ENCODE results near the gene SH3RF3.

Gene SH3RF3

GRCh38 chr2:109168716-109169115 lies 39.7 kb downstream of the SH3RF3 start:
- TF ChIP-seq SIN3A (IDR thresholded peaks at IDR 0.05; ENCODE audit: borderline replicate concordance, insufficient read depth, low read length), result no peak
- no peak for TF ChIP-seq FOXP2 (optimal IDR thresholded peaks at IDR 0.05; ENCODE audit: borderline replicate concordance, extremely low read depth, extremely low read length, insufficient read depth)
- TF ChIP-seq POLR2AphosphoS5 (IDR thresholded peaks at IDR 0.05; ENCODE audit: low read depth, low read length), result no peak
- TF ChIP-seq REST (IDR thresholded peaks at IDR 0.05; ENCODE audit: insufficient read depth in 1 of 2, low read depth in 2 of 2, low read length in 2 of 2), result no peak
- no peak for TF ChIP-seq TAF1 (IDR thresholded peaks at IDR 0.05; ENCODE audit: borderline replicate concordance, insufficient read depth, low read length)

- TF ChIP-seq FOXP2 (optimal IDR thresholded peaks at IDR 0.05; ENCODE audit: borderline replicate concordance, extremely low read depth, extremely low read length, insufficient read depth) (no peak), POLR2AphosphoS5 (IDR thresholded peaks at IDR 0.05; ENCODE audit: low read depth, low read length) (no peak), SIN3A (IDR thresholded peaks at IDR 0.05; ENCODE audit: borderline replicate concordance, insufficient read depth, low read length) (no peak), REST (IDR thresholded peaks at IDR 0.05; ENCODE audit: insufficient read depth in 1 of 2, low read depth in 2 of 2, low read length in 2 of 2) (no peak)
Measured at GRCh38 chr2:109170645-109171044, 41.6 kb downstream of the SH3RF3 start.

- TF ChIP-seq FOXP2 (optimal IDR thresholded peaks at IDR 0.05; ENCODE audit: borderline replicate concordance, extremely low read depth, extremely low read length, insufficient read depth), result no peak
- no peak for TF ChIP-seq POLR2AphosphoS5 (IDR thresholded peaks at IDR 0.05; ENCODE audit: low read depth, low read length)
- no peak for TF ChIP-seq TAF1 (IDR thresholded peaks at IDR 0.05; ENCODE audit: borderline replicate concordance, insufficient read depth, low read length)
Measured at GRCh38 chr2:109171444-109172334, 42.7 kb downstream of the SH3RF3 start.

- TF ChIP-seq SIN3A (IDR thresholded peaks at IDR 0.05; ENCODE audit: borderline replicate concordance, insufficient read depth, low read length) (no peak), POLR2AphosphoS5 (IDR thresholded peaks at IDR 0.05; ENCODE audit: low read depth, low read length) (no peak), TAF1 (IDR thresholded peaks at IDR 0.05; ENCODE audit: borderline replicate concordance, insufficient read depth, low read length) (no peak), FOXP2 (optimal IDR thresholded peaks at IDR 0.05; ENCODE audit: borderline replicate concordance, extremely low read depth, extremely low read length, insufficient read depth) (no peak), REST (IDR thresholded peaks at IDR 0.05; ENCODE audit: insufficient read depth in 1 of 2, low read depth in 2 of 2, low read length in 2 of 2) (no peak)
Measured at GRCh38 chr2:109172556-109173105, 43.6 kb downstream of the SH3RF3 start.

GRCh38 chr2:109173311-109174171 lies 44.5 kb downstream of the SH3RF3 start:
- TF ChIP-seq POLR2AphosphoS5 (IDR thresholded peaks at IDR 0.05; ENCODE audit: low read depth, low read length), result no peak
- TF ChIP-seq REST (IDR thresholded peaks at IDR 0.05; ENCODE audit: insufficient read depth in 1 of 2, low read depth in 2 of 2, low read length in 2 of 2), result no peak
- TF ChIP-seq TAF1 (IDR thresholded peaks at IDR 0.05; ENCODE audit: borderline replicate concordance, insufficient read depth, low read length), result no peak
- TF ChIP-seq SIN3A (IDR thresholded peaks at IDR 0.05; ENCODE audit: borderline replicate concordance, insufficient read depth, low read length), result no peak
- no peak for TF ChIP-seq FOXP2 (optimal IDR thresholded peaks at IDR 0.05; ENCODE audit: borderline replicate concordance, extremely low read depth, extremely low read length, insufficient read depth)
